ENCODE results near the gene SULT1C4. TPM values are rescaled to one million over a fixed set of nuclear protein-coding genes. Genes with fewer than 3 reads are reported as not detected.

Gene SULT1C4
- total RNA-seq, result 0.13 and 0.17 TPM in 2 replicates

DNA sequence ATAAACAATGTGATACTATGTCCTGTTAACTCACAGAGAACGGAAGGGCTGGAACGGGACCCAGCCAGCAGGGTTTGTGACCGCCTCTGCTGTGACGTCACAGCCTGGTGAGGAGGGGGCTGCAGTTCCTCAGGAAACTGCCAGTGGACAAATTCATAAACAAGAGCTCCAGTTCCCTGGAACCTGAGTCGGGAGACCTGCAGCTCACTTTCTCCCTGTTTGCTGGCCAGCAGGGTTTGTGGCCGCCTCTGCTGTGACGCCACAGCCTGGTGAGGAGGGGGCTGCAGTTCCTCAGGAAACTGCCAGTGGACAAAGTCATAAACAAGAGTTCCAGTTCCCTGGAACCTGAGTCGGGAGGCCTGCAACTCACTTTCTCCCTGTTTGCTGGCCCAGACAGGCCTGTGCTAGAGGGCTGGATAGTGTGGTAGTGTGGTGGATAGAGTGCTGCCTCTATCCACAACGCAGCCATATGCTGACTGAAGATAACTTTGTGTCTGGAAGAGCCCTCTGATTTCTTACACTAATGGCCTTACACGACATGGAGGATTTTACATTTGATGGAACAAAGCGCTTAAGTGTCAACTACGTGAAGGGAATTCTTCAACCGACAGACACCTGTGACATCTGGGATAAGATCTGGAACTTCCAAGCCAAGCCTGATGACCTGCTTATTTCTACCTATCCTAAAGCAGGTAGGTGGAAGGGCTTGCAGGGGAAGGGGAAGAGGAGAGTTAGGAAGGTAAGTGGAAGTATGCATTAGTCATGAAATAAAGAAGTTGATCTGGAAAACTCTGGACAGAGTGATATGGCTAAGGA lies at the start of gene SULT1C4:
TSS of gene SULT1C4 (plus strand) at position 140 of the 816 bp plus-strand sequence. CDS start at position 524, 384 bp downstream.

Other genes starting within 250 kb of the SULT1C4 start
- not detected in 2 replicates for gene SULT1C3, start 138.0 kb upstream of the SULT1C4 start, total RNA-seq
- gene SULT1C2, start 89.1 kb upstream of the SULT1C4 start, total RNA-seq, result 0.07 and 0.23 TPM in 2 replicates
- gene GCC2, start 71.3 kb downstream of the SULT1C4 start, total RNA-seq, result 18.9 and 27.5 TPM in 2 replicates
- 87.2 and 117 TPM in 2 replicates for gene LIMS1, start 156.5 kb downstream of the SULT1C4 start, total RNA-seq

Measured in smooth muscle cell of the pulmonary artery (primary cell).